Gastroesophageal sphincter (tissue), 4 donors: ENCODE measurements around the gene ADAM19. TPM values are rescaled to one million over a fixed set of nuclear protein-coding genes. Genes with fewer than 3 reads are reported as not detected.

Experiments used
- ATAC-seq: fragments of 150-250 bp; one replicate; pipeline ENCODE4 v1.9.1; 2016; ENCODE audit warnings: mild to moderate bottlenecking, moderate library complexity
- H3K27ac ChIP-seq, 4 donors: fragments of 200-600 bp; sonication (generic) in 3 of 4; 1 replicate in 3 of 4; 2 replicates in 1 of 4; pipeline ENCODE4 v1.5.1; 2016 to 2019
- H3K27me3 ChIP-seq: fragments of 200-600 bp; sonication (generic); one replicate; pipeline ENCODE4 v1.5.1; 2019
- H3K36me3 ChIP-seq, 2 donors: fragments of 200-600 bp; sonication (generic); one replicate each; pipeline ENCODE4 v1.5.1; 2019; ENCODE audit warnings: control low read depth in 1 of 2
- H3K4me1 ChIP-seq, 3 donors: fragments of 200-600 bp; sonication (generic); 1 replicate in 2 of 3; 2 replicates in 1 of 3; pipeline ENCODE4 v1.5.1; 2016 to 2019; ENCODE audit warnings: control low read depth in 2 of 3
- H3K4me3 ChIP-seq, 2 donors: fragments of 200-600 bp; sonication (generic); one replicate each; pipeline ENCODE4 v1.5.1; 2019; ENCODE audit warnings: mild to moderate bottlenecking in 1 of 2, moderate library complexity in 1 of 2
- H3K9me3 ChIP-seq, 3 donors: fragments of 200-600 bp; sonication (generic); one replicate each; pipeline ENCODE4 v1.5.1; 2017 to 2019; ENCODE audit warnings: control low read depth in 2 of 3
- CTCF ChIP-seq, 4 experiments: fragments of 200-600 bp in 2 of 4; fragments of 450-650 bp in 2 of 4; sonication (generic) in 1 of 4; IDR thresholded peaks; one replicate each; pipeline ENCODE4 v1.5.1; 2017 to 2019; ENCODE audit warnings: antibody characterized with exemption in 4 of 4, mild to moderate bottlenecking in 2 of 4, moderate library complexity in 2 of 4
- EP300 ChIP-seq: sonication (generic); formaldehyde crosslinking; IDR thresholded peaks from one replicate; pipeline ENCODE4 v1.6.1; 2017; ENCODE audit warnings: antibody characterized with exemption, mild to moderate bottlenecking
- POLR2A ChIP-seq, 2 donors: fragments of 450-650 bp; IDR thresholded peaks; one replicate each; pipeline ENCODE4 v1.6.1; 2017; ENCODE audit warnings: antibody characterized with exemption in 2 of 2, mild to moderate bottlenecking in 2 of 2, moderate library complexity in 1 of 2
- POLR2AphosphoS5 ChIP-seq: sonication (generic); formaldehyde crosslinking; IDR thresholded peaks from one replicate; pipeline ENCODE4 v1.6.1; 2017; ENCODE audit warnings: antibody characterized with exemption
- WGBS, 2 donors: methylation state at CpG; one replicate each; pipeline ENCODE4 v1.1.5; 2018; ENCODE audit warnings: low coverage in 1 of 2; 5-methylcytosine and 5-hydroxymethylcytosine counted together
- total RNA-seq, 4 donors: library from RNA; depleted of rRNA; stranded (reverse); fragments of >200 nt; gene quantifications; one replicate each; pipeline ENCODE4 v1.1.0, GENCODE V29; 2016

ADAM19 gene
- total RNA-seq, 4 donors from 2014 or later: 19.3 to 38.5 (median 31.2) TPM

- no peak for TF ChIP-seq EP300
- TF ChIP-seq POLR2A (IDR thresholded peaks at IDR 0.05): no peak
- Histone ChIP-seq H3K27me3 (no peaks in the 10 kb centered on the region), H3K9me3 (no peaks in the 10 kb centered on the region), H3K36me3 (peaks cover 0 to 34% of the 10 kb centered on the region in 2 donors), H3K27ac (peak overlapping the region; percentile 84 to 98 (median 87)), H3K4me1 (peaks cover 31 to 86% (median 32%) of the 10 kb centered on the region in 3 donors), H3K4me3 (no peak overlapping the region)
- ATAC-seq: no peak
- WGBS, 2 donors: 71 to 89% methylated on average over 2 of the region's 2 CpGs
Measured at GRCh38 chr5:157514974-157515373, 60.6 kb downstream of the ADAM19 start.

GRCh38 chr5:157513182-157513581 is 62.4 kb downstream of the ADAM19 start:
- WGBS, 2 donors: 83 to 93% methylated on average over 5 to 8 of the region's 8 CpGs
- no peak for TF ChIP-seq POLR2AphosphoS5
- TF ChIP-seq POLR2A (IDR thresholded peaks at IDR 0.05): no peak
- TF ChIP-seq EP300: no peak
- TF ChIP-seq CTCF (IDR thresholded peaks at IDR 0.05): no peak
- Histone ChIP-seq H3K27me3 (no peaks in the 10 kb centered on the region), H3K36me3 (peaks cover 0 to 29% of the 10 kb centered on the region in 2 donors), H3K9me3 (no peaks in the 10 kb centered on the region), H3K4me3 (no peak overlapping the region), H3K27ac (peak overlapping the region in 3 of 4 donors; percentile 79 to 88 (median 86)), H3K4me1 (peaks cover 31 to 95% (median 32%) of the 10 kb centered on the region in 3 donors)
- ATAC-seq: no peak

- no peaks in the 10 kb centered on the region for H3K27me3 ChIP-seq
- peaks cover 26 to 95% (median 28%) of the 10 kb centered on the region in 3 donors for H3K4me1 ChIP-seq
- no peak for TF ChIP-seq POLR2A (IDR thresholded peaks at IDR 0.05)
- TF ChIP-seq CTCF (IDR thresholded peaks at IDR 0.05): no peak
- TF ChIP-seq POLR2AphosphoS5: peak; percentile 76
- no peak for TF ChIP-seq EP300
- H3K36me3 ChIP-seq: peaks cover 0 to 33% of the 10 kb centered on the region in 2 donors
- no peak overlapping the region for H3K4me3 ChIP-seq
- no peaks in the 10 kb centered on the region for H3K9me3 ChIP-seq
- peak; percentile 97 for ATAC-seq
- 0 to 3% methylated on average over 5 to 6 of the region's 9 CpGs for WGBS, 2 donors
- peak overlapping the region; percentile 79 to 88 (median 87) for H3K27ac ChIP-seq
Measured at GRCh38 chr5:157511651-157512644, 63.6 kb downstream of the ADAM19 start.

- Histone ChIP-seq H3K4me3 (no peak overlapping the region), H3K36me3 (peaks cover 0 to 46% of the 10 kb centered on the region in 2 donors), H3K27me3 (no peaks in the 10 kb centered on the region), H3K9me3 (no peaks in the 10 kb centered on the region), H3K27ac (peak overlapping the region; percentile 86 to 88 (median 88)), H3K4me1 (peaks cover 15 to 88% (median 19%) of the 10 kb centered on the region in 3 donors)
- 76 to 81% methylated on average over 5 of the region's 5 CpGs for WGBS, 2 donors
- no peak for TF ChIP-seq EP300
- no peak for TF ChIP-seq CTCF (IDR thresholded peaks at IDR 0.05)
- TF ChIP-seq POLR2A (IDR thresholded peaks at IDR 0.05): no peak
- TF ChIP-seq POLR2AphosphoS5: no peak
- no peak for ATAC-seq
Measured at GRCh38 chr5:157510682-157511081, 64.9 kb downstream of the ADAM19 start.

GRCh38 chr5:157509587-157509986 is 66.0 kb downstream of the ADAM19 start:
- H3K36me3 ChIP-seq: peaks cover 0 to 55% of the 10 kb centered on the region in 2 donors
- H3K9me3 ChIP-seq: no peaks in the 10 kb centered on the region
- no peaks in the 10 kb centered on the region for H3K27me3 ChIP-seq
- no peak for ATAC-seq
- H3K27ac ChIP-seq: peak overlapping the region in 2 of 4 donors; percentile 86 to 88
- H3K4me3 ChIP-seq: no peak overlapping the region
- no peak for TF ChIP-seq POLR2AphosphoS5
- TF ChIP-seq EP300: no peak
- no peak for TF ChIP-seq CTCF (IDR thresholded peaks at IDR 0.05)
- TF ChIP-seq POLR2A (IDR thresholded peaks at IDR 0.05): no peak
- H3K4me1 ChIP-seq: peaks cover 12 to 77% (median 12%) of the 10 kb centered on the region in 3 donors
